NCI-H187 treated with DMSO at 0.1 percent for 48 hours (cell line): ENCODE data around the gene CDKN2AIPNL.
A peak's percentile ranks its signal among the peaks of the same experiment; 100 is the strongest.

Source experiments
- DNase-seq: peaks from one replicate; lab custom pipeline; 2025; lab: John Stamatoyannopoulos, UW

The CDKN2AIPNL gene

GRCh38 chr5:134411546-134412266 is at the start of gene CDKN2AIPNL:
Gene CDKN2AIPNL, minus strand, starts transcription at chr5:134411881. Its CDS starts 27 bp downstream, at chr5:134411854.
- peak; percentile 42 for DNase-seq

- no peak for DNase-seq
These were observed 48.9 kb upstream of the CDKN2AIPNL start for GRCh38 chr5:134460551-134460950.

GRCh38 chr5:134459491-134459890 is 47.8 kb upstream of the CDKN2AIPNL start:
- no peak for DNase-seq

- no peak for DNase-seq
These were observed 47.3 kb upstream of the CDKN2AIPNL start for GRCh38 chr5:134459010-134459403.

GRCh38 chr5:134458234-134459009 is 46.7 kb upstream of the CDKN2AIPNL start:
- no peak for DNase-seq

GRCh38 chr5:134457801-134458200 is 46.1 kb upstream of the CDKN2AIPNL start:
- no peak for DNase-seq

GRCh38 chr5:134456825-134457224 is 45.1 kb upstream of the CDKN2AIPNL start:
- DNase-seq = no peak

GRCh38 chr5:134455466-134455865 is 43.8 kb upstream of the CDKN2AIPNL start:
- no peak for DNase-seq

GRCh38 chr5:134453016-134453415 is 41.3 kb upstream of the CDKN2AIPNL start:
- DNase-seq = no peak

GRCh38 chr5:134451936-134452505 is 40.3 kb upstream of the CDKN2AIPNL start:
- DNase-seq = no peak

GRCh38 chr5:134451225-134451935 is 39.7 kb upstream of the CDKN2AIPNL start:
- DNase-seq = no peak

GRCh38 chr5:134450374-134450773 is 38.7 kb upstream of the CDKN2AIPNL start:
- DNase-seq = no peak

- no peak for DNase-seq
These were observed 37.5 kb upstream of the CDKN2AIPNL start for GRCh38 chr5:134449167-134449566.

- no peak for DNase-seq
These were observed 36.3 kb upstream of the CDKN2AIPNL start for GRCh38 chr5:134447815-134448520.

GRCh38 chr5:134446938-134447337 is 35.3 kb upstream of the CDKN2AIPNL start:
- no peak for DNase-seq

- DNase-seq = no peak
These were observed 34.5 kb upstream of the CDKN2AIPNL start for GRCh38 chr5:134445856-134446818.

GRCh38 chr5:134444941-134445471 is 33.3 kb upstream of the CDKN2AIPNL start:
- DNase-seq = no peak

GRCh38 chr5:134440201-134440755 is 28.6 kb upstream of the CDKN2AIPNL start:
- DNase-seq = no peak

GRCh38 chr5:134439210-134439654 is 27.6 kb upstream of the CDKN2AIPNL start:
- peak; percentile 85 for DNase-seq

GRCh38 chr5:134438721-134439123 is 27.0 kb upstream of the CDKN2AIPNL start:
- DNase-seq = no peak
